Measurements from ENCODE around the gene ERBB2.
"Not testable (repeated sequence)": the region's sequence is repeated elsewhere in the genome, so short reads cannot be mapped to it uniquely, and the experiment has no call there.

Gene ERBB2

DNA sequence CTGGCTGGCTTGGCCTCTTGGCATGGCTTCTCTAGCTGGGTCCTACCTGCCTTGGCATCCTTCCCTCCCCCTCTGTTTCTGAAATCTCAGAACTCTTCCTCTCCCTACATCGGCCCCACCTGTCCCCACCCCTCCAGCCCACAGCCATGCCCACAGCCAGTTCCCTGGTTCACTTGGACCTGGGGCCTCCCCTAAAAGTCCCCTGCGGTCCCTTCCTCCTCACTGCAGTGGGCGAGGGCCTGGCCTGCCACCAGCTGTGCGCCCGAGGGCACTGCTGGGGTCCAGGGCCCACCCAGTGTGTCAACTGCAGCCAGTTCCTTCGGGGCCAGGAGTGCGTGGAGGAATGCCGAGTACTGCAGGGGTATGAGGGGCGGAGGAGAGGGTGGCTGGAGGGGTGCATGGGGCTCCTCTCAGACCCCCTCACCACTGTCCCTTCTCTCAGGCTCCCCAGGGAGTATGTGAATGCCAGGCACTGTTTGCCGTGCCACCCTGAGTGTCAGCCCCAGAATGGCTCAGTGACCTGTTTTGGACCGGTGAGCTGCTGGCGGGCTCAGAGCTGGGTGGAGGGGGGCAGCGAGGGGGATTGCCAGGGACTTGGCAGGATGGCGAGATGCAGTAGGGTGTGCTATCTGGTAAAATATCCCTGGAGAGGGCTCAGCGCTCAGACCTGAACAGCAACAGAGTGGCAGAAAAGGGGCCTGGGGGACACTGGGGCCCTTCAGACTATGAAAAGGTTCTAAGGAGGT lies 16.4 kb downstream of the ERBB2 start:
- H3K4me3 ChIP-seq (ENCODE audit: low read length): no peak overlapping the region
- DNase-seq (ENCODE audit: low read depth, low spot score): no peak

GRCh38 chr17:39716879-39717536 lies 17.1 kb downstream of the ERBB2 start:
- no peak for DNase-seq (ENCODE audit: low read depth, low spot score)
- no peak overlapping the region for H3K4me3 ChIP-seq (ENCODE audit: low read length)

DNA sequence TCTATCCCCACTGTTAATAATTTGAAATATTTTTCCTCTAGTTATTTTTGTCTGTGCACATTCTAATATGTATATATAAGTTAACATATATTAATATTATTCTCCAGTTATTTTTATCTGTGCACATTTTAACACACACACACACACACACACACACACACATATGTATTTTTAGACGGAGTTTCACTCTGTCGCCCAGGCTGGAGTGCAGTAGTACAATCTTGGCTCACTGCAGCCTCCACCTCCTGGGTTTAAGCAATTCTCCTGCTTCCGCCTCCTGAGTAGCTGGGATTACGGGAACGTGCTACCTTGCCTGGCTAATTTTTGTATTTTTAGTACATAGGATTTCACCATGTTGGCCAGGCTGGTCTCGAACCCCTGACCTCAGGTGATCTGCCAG lies 17.8 kb downstream of the ERBB2 start:
- no peak overlapping the region for H3K4me3 ChIP-seq (ENCODE audit: low read length)
- DNase-seq (ENCODE audit: low read depth, low spot score): no peak

GRCh38 chr17:39719563-39720355 lies 19.9 kb downstream of the ERBB2 start:
- no peak for DNase-seq (ENCODE audit: low read depth, low spot score)
- no peak overlapping the region for H3K4me3 ChIP-seq (ENCODE audit: low read length)

GRCh38 chr17:39722104-39722503 lies 22.2 kb downstream of the ERBB2 start:
- DNase-seq (ENCODE audit: low read depth, low spot score): no peak
- H3K4me3 ChIP-seq (ENCODE audit: low read length): no peak overlapping the region

GRCh38 chr17:39722965-39723848 lies 23.3 kb downstream of the ERBB2 start:
- no peak overlapping the region for H3K4me3 ChIP-seq (ENCODE audit: low read length)

GRCh38 chr17:39724731-39725130 lies 24.9 kb downstream of the ERBB2 start:
- no peak overlapping the region for H3K4me3 ChIP-seq (ENCODE audit: low read length)
- DNase-seq (ENCODE audit: low read depth, low spot score): no peak

More at GRCh38 chr17:39722965-39723848, 23.3 kb downstream of the ERBB2 start:
- DNase-seq (ENCODE audit: low read depth, low spot score): peak; percentile 19

DNA sequence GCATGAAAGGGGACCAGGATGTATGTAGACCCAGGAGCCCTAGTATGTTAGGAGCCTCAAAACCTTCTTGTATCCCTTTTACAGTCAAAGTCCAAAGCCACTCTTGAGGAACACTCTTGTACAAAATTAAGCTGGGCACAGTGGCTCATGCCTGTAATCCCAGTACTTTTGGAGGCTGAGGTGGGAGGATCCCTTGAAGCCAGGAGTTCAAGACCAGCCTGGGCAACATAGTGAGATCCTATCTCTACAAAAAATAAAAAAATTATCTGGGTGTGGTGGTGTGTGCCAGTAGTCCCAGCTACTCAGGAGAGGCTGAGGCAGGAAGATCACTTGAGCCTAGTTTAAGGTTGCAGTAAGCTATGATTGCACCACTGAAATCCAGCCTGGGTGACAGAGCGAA lies 26.1 kb downstream of the ERBB2 start:
- not testable (repeated sequence) for H3K4me3 ChIP-seq (ENCODE audit: low read length); DNase-seq (ENCODE audit: low read depth, low spot score)

DNA sequence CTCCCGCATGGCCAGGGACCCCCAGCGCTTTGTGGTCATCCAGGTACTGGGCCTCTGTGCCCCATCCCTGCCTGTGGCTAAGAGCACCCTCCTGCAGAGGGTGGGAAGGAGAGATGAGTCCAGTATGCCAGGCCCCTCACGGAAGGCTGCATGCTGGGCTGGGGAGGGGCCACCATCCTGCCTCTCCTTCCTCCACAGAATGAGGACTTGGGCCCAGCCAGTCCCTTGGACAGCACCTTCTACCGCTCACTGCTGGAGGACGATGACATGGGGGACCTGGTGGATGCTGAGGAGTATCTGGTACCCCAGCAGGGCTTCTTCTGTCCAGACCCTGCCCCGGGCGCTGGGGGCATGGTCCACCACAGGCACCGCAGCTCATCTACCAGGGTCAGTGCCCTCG lies 26.8 kb downstream of the ERBB2 start:
- H3K4me3 ChIP-seq (ENCODE audit: low read length): no peak overlapping the region
- no peak for DNase-seq (ENCODE audit: low read depth, low spot score)

GRCh38 chr17:39727556-39727955 lies 27.7 kb downstream of the ERBB2 start:
- no peak for DNase-seq (ENCODE audit: low read depth, low spot score)
- H3K4me3 ChIP-seq (ENCODE audit: low read length): no peak overlapping the region

DNA sequence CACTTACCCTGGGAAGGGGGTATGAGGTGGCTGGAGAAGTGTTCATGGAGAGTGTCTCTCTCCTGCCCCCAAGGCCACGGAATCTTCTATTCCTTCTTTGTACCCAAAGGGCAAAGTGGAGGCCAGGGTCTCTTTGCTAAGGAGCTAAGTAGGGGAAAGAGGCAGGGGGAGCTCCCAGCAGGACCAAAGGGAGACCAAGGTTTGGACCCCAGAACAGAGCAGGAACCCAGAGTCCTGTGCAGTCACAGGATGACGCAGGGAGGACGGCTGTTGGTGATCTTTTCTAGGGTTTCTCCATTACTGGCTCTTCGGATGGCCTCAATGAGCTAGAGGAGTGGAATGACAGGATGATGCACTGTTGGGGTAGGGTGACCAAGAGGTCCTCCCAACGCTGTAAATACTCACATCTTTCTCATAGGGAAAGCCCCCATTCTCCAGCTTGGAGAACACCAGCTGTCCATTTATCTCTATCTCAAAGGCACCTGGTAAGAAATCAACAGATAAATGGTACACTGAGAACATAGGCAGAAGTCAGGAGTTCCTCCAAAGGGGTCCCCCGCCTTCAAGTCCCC lies 29.5 kb downstream of the ERBB2 start:
- H3K4me3 ChIP-seq (ENCODE audit: low read length): peak overlapping the region; percentile 72
- DNase-seq (ENCODE audit: low read depth, low spot score): no peak

GRCh38 chr17:39730095-39730921 lies 30.4 kb downstream of the ERBB2 start, which contains the start of gene MIEN1:
MIEN1 (minus strand) TSS chr17:39730532; CDS start chr17:39730495, 37 bp downstream.
- DNase-seq (ENCODE audit: low read depth, low spot score): peak; percentile 56
- H3K4me3 ChIP-seq (ENCODE audit: low read length): peak within 1 kb of the TSS; percentile 72

- no peak for DNase-seq (ENCODE audit: low read depth, low spot score)
- no peak overlapping the region for H3K4me3 ChIP-seq (ENCODE audit: low read length)
Measured at GRCh38 chr17:39732586-39732985, 32.7 kb downstream of the ERBB2 start.

- no peak overlapping the region for H3K4me3 ChIP-seq (ENCODE audit: low read length)
Measured at GRCh38 chr17:39735882-39736281, 36.0 kb downstream of the ERBB2 start.

DNA sequence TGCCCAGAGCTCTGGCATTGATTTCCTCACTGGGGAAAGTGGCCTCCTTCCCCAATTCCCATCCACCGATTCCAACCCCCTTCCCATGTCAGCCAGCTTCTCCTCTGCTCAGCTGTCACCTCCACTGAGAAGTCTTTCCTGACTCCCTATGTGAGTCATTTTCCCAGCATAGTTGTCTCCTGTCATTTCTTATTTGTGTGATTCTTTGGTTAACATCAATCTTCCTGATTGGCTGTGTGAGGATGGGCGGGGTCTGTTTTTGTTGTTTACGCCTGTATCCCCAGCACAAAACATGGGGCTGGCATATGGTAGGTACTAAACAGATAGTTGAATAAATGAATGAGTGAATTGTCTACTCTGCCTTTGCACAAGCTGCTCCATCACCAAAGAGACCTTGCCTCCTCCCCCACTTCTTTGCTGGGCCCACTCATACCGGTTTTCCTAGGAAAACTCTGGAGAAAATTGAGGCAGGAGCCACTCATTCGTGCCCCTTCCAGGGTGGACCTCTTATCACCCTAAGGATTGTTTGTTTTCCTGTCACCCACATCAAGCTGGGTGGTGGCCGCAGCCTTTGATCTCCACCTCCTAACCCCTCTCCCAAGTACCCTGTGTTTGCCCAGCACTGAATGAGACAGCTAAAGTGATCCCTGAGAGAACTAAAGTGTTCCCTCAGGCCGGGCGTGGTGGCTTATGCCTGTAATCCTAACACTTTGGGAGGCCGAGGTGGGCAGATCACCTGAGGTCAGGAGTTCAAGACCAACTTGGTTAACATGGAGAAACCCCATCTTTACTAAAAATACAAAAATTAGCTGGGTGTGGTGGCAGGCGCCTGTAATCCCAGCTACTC lies 36.7 kb downstream of the ERBB2 start:
- DNase-seq (ENCODE audit: low read depth, low spot score): no peak
- H3K4me3 ChIP-seq (ENCODE audit: low read length): no peak overlapping the region

More at GRCh38 chr17:39735882-39736281, 36.0 kb downstream of the ERBB2 start:
- no peak for DNase-seq (ENCODE audit: low read depth, low spot score)

DNA sequence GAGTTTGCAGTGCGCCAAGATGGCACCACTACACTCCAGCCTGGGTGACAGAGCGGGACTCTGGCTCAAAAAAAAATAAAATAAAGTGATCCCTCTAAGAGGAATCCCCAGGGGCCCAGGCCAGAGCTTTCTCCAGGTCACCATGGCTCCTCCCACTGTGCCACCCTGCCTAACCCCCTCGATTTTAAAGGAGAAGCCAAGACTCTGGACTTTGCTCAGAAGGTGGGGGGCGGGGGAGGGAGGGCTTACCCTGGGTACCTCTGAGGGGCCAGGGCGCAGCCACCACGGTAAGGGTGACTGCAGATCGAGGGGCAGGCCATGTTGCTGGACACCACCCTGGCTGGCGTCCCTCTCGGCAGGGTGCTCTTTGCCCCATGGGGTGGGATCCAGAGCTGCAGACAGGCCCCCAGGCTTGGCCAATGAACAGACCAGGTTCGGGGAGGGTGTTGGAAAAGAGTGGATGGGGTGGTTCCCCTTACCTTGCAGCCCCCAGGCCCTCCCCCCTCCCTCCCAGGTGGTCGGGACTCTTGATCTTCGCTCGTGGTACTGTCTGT lies 37.4 kb downstream of the ERBB2 start:
- DNase-seq (ENCODE audit: low read depth, low spot score): no peak
- no peak overlapping the region for H3K4me3 ChIP-seq (ENCODE audit: low read length)
